Caco-2 (cell line): ENCODE data around the gene CAPN11. TPM values are rescaled to one million over a fixed set of nuclear protein-coding genes. Genes with fewer than 3 reads are reported as not detected.
A peak's percentile ranks its signal among the peaks of the same experiment; 100 is the strongest.

Experiments used
- BruUV-seq: library from RNA; stranded (reverse); fragments of 400-500 nt; replicated peaks from 2 replicates; lab custom pipeline; 2021; lab: Mats Ljungman, UMichigan
- CTCF ChIA-PET: fragments of 300-600 bp; sonication (Branson Sonifier 250); formaldehyde crosslinking; loops from one replicate; lab custom pipeline; 2022; ENCODE audit warnings: antibody characterized with exemption; lab: Charles Lee
- POLR2A ChIA-PET: fragments of 300-600 bp; sonication (Branson Sonifier 250); formaldehyde crosslinking; loops from one replicate; lab custom pipeline; 2022; ENCODE audit warnings: antibody characterized with exemption; lab: Charles Lee
- DNase-seq, 2 experiments: peaks; one replicate each; pipeline versions ENCODE4 v3.0.0 to v3.0.0-alpha.2; 2020 to 2022
- H3K27me3 ChIP-seq: replicated peaks from 2 replicates; pipeline ENCODE4 v1.6.0; 2011; ENCODE audit warnings: low read length; ENCODE audit not compliant: control insufficient read depth, insufficient read depth
- H3K36me3 ChIP-seq: 2 replicates; pipeline ENCODE4 v1.5.1; 2011; ENCODE audit warnings: low read length; ENCODE audit not compliant: control insufficient read depth, insufficient read depth
- H3K4me1 ChIP-seq: fragments of 250-450 bp; sonication (Bioruptor Pico); 2 replicates; pipeline ENCODE4 v1.5.1; 2020; ENCODE audit warnings: mild to moderate bottlenecking
- H3K4me3 ChIP-seq: 2 replicates; pipeline ENCODE4 v1.5.1; 2011; ENCODE audit warnings: low read depth, mild to moderate bottlenecking, control low read depth, low read length
- H3K9me3 ChIP-seq: fragments of 250-450 bp; sonication (Bioruptor Pico); 2 replicates; pipeline ENCODE4 v1.5.1; 2020; ENCODE audit warnings: mild to moderate bottlenecking, moderate library complexity
- H3K27ac Mint-ChIP-seq: one replicate; pipeline ENCODE4 v1.8.0; 2022; ENCODE audit warnings: mixed read lengths; ENCODE audit not compliant: unreplicated experiment
- H3K27me3 Mint-ChIP-seq: one replicate; pipeline ENCODE4 v1.8.0; 2022; ENCODE audit warnings: mixed read lengths; ENCODE audit not compliant: insufficient read depth, unreplicated experiment
- H3K36me3 Mint-ChIP-seq: one replicate; pipeline ENCODE4 v1.8.0; 2022; ENCODE audit warnings: mild to moderate bottlenecking, mixed read lengths; ENCODE audit not compliant: insufficient read depth, unreplicated experiment
- H3K4me1 Mint-ChIP-seq: one replicate; pipeline ENCODE4 v1.8.0; 2022; ENCODE audit warnings: low read depth, mixed read lengths; ENCODE audit not compliant: unreplicated experiment
- H3K4me3 Mint-ChIP-seq: one replicate; pipeline ENCODE4 v1.8.0; 2022; ENCODE audit warnings: mild to moderate bottlenecking, moderate library complexity, mixed read lengths; ENCODE audit not compliant: unreplicated experiment
- H3K9me3 Mint-ChIP-seq: one replicate; pipeline ENCODE4 v1.8.0; 2022; ENCODE audit warnings: mixed read lengths; ENCODE audit not compliant: unreplicated experiment
- intact Hi-C: fragments of 100-400 bp; cut with micrococcal nuclease; formaldehyde crosslinking; loops from one replicate; pipeline ENCODE4 v1.10.0; 2022; ENCODE audit not compliant: unreplicated experiment
- total RNA-seq: library from RNA; stranded (reverse); gene quantifications from 2 replicates; pipeline ENCODE4 v1.2.3, GENCODE V29; 2022
- TF ChIP-seq, protein P1 (sequence below), 2 experiments: fragments of 200-600 bp in 1 of 2; IDR thresholded peaks; 1 replicate in 1 of 2; 2 replicates in 1 of 2; pipeline versions ENCODE4 v1.5.1 to v1.8.0; 2011 to 2022; ENCODE audit warnings: antibody characterized with exemption in 1 of 2, control low read depth in 1 of 2, inconsistent platforms in 1 of 2, low read depth in 1 of 2, low read length in 1 of 2, mild to moderate bottlenecking in 1 of 2, moderate library complexity in 1 of 2; ENCODE audit not compliant: insufficient read depth in 1 of 2, severe bottlenecking in 1 of 2, unreplicated experiment in 1 of 2

Gene CAPN11
- total RNA-seq, 1 experiment from 2014 or later: not detected

DNA sequence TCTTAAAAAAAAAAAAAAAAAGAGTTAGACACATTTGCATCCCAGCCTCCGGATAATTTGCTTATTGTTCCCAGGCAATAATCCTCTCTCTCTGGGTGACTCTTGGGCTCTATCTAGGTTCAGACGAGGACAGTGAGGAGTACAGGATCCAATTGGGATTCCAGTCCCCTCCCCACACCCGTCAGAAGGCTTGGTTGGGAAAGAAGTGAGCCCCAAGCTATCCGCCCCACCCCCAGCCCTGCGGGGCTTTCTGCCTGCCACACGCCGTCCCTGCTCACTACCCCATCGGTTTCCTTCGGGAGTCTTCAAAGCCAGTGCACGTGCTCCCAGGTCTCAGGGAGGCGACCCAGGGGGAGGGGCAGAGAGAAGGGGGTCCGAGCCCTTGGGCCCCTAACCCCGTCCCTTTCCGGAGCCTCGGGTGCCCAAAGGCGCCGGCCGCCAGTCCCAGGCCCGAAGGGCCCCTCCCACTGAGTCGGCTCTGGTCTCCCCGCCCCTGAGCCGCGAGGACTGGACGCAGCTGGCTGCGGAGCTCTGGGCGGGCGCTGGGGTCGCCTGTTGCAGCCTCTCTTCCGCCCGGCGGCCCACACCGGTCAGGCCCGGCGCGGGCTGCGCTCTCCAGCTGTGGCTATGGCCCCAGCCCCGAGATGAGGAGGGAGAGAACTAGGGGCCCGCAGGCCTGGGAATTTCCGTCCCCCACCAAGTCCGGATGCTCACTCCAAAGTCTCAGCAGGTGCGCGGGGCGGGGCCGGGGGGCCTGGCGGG lies 60.6 kb downstream of the CAPN11 start:
- H3K9me3 ChIP-seq: no peaks in the 10 kb centered on the region
- intact Hi-C loops: no loop called here
- POLR2A ChIA-PET: interaction anchor here (0.5 to 2.5 kb wide), 5 partner anchors 18 to 168 kb away, joined by 3 to 14 read pairs (median 3); partner anchors contain the start of genes CDC5L and HSP90AB1
- H3K27me3 Mint-ChIP-seq: no peaks in the 10 kb centered on the region
- CTCF ChIA-PET: interaction anchor here (0.7 to 1.7 kb wide), 11 partner anchors 15 to 119 kb away, joined by 3 to 9 read pairs (median 6); no protein-coding TSS in a partner anchor
- peaks cover 16% of the 10 kb centered on the region for H3K4me1 Mint-ChIP-seq
- BruUV-seq: no TSS peak
- TF ChIP-seq, protein P1, sequence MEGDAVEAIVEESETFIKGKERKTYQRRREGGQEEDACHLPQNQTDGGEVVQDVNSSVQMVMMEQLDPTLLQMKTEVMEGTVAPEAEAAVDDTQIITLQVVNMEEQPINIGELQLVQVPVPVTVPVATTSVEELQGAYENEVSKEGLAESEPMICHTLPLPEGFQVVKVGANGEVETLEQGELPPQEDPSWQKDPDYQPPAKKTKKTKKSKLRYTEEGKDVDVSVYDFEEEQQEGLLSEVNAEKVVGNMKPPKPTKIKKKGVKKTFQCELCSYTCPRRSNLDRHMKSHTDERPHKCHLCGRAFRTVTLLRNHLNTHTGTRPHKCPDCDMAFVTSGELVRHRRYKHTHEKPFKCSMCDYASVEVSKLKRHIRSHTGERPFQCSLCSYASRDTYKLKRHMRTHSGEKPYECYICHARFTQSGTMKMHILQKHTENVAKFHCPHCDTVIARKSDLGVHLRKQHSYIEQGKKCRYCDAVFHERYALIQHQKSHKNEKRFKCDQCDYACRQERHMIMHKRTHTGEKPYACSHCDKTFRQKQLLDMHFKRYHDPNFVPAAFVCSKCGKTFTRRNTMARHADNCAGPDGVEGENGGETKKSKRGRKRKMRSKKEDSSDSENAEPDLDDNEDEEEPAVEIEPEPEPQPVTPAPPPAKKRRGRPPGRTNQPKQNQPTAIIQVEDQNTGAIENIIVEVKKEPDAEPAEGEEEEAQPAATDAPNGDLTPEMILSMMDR (IDR thresholded peaks at IDR 0.05; ENCODE audit: insufficient read depth in 1 of 2, low read depth in 1 of 2, low read length in 1 of 2, severe bottlenecking in 1 of 2, unreplicated experiment in 1 of 2): no peak
- peak overlapping the region; percentile 61 for H3K4me3 ChIP-seq
- H3K27ac Mint-ChIP-seq: peak overlapping the region; percentile 92
- H3K27me3 ChIP-seq: no peaks in the 10 kb centered on the region
- H3K36me3 ChIP-seq: no peaks in the 10 kb centered on the region
- H3K36me3 Mint-ChIP-seq: peaks cover 12% of the 10 kb centered on the region
- peaks cover 23% of the 10 kb centered on the region for H3K4me1 ChIP-seq
- H3K9me3 Mint-ChIP-seq: no peaks in the 10 kb centered on the region
- H3K4me3 Mint-ChIP-seq: peak overlapping the region; percentile 85
- peak; percentile 89 to 94 for DNase-seq

DNA sequence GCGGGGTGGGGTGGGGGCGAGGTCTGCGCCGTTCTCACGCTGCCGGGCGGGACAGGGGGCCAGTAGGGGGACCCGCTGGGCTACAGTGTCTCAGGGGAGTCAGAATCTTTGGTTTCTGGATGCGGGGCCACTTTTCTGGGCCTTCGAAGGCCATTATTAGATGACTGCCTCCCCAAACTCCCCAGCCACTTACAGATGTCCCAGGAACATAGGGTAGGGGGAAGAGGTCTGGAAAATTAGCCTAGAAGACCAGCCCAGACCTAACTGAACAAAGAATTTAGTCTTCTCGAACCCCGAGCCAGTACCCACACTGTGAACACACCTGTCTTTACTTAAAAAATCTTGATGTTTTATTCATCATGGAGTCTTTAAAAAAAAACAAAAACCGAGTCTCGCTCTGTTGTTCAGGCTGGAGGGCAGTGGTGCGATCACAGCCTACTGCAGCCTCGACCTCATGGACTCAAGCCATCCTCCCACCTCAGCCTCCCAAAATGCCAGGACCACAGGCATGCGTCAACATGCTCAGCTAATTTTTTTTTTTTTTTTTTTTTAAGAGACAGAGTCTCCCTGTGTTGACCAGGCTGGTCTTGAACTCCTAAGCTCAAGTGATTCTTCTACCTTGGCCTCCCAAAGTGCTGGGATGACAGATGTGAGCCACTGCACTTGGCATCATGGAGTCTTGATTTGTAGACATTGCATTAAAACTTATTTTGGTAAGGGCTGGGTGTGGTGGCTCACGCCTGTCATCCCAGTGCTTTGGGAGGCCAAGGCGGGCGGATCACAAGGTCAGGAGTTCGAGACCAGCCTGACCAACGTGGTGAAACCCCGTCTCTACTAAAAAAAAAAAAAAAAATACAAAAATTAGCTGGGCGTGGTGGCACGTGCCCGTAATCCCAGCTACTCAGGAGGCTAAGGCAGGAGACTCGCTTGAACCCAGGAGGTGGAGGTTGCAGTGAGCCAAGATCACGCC lies 61.5 kb downstream of the CAPN11 start:
- CTCF ChIA-PET: interaction anchor here (0.7 to 1.7 kb wide), 11 partner anchors 14 to 120 kb away, joined by 3 to 13 read pairs (median 6); no protein-coding TSS in a partner anchor
- Mint-ChIP-seq H3K4me1 (peaks cover 16% of the 10 kb centered on the region), H3K4me3 (peak overlapping the region; percentile 85), H3K36me3 (peaks cover 12% of the 10 kb centered on the region), H3K9me3 (no peaks in the 10 kb centered on the region), H3K27ac (peak overlapping the region; percentile 92), H3K27me3 (no peaks in the 10 kb centered on the region)
- Histone ChIP-seq H3K9me3 (no peaks in the 10 kb centered on the region), H3K27me3 (no peaks in the 10 kb centered on the region), H3K4me3 (peak overlapping the region; percentile 61), H3K36me3 (no peaks in the 10 kb centered on the region), H3K4me1 (peaks cover 31% of the 10 kb centered on the region)
- TSS peak; percentile 59 for BruUV-seq
- POLR2A ChIA-PET: interaction anchor here (0.5 to 2.5 kb wide), 3 partner anchors 17 to 59 kb away, joined by 3 to 14 read pairs (median 3); partner anchors contain the start of gene HSP90AB1
- intact Hi-C loops: no loop called here
- no peak for DNase-seq
- TF ChIP-seq, protein P1 (IDR thresholded peaks at IDR 0.05; ENCODE audit: insufficient read depth in 1 of 2, low read depth in 1 of 2, low read length in 1 of 2, severe bottlenecking in 1 of 2, unreplicated experiment in 1 of 2): peak; percentile 30 to 44

DNA sequence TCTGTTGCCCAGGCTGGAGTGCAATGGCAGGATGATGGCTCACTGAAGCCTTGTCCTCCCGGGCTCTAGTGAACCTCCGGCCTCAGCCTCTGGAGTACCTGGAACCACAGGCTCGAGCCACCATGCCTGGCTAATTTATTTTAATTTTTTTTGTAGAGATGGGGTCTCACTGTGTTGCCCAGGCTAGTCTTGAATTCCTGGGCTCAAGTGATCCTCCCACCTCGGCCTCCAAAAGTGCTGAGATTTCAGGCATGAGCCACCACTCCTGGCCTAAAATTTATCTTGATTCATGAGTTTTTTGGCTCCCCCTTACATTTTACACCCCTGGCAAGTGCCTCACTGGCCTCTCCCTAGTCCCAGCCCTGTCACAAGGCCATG lies 62.3 kb downstream of the CAPN11 start:
- ChIA-PET POLR2A (no interaction called here), CTCF (interaction anchor here (0.6 to 1.6 kb wide), 3 partner anchors 13 to 19 kb away, joined by 3 to 13 read pairs (median 8); no protein-coding TSS in a partner anchor)
- no peaks in the 10 kb centered on the region for H3K9me3 ChIP-seq
- H3K4me3 ChIP-seq: no peak overlapping the region
- H3K4me3 Mint-ChIP-seq: peak overlapping the region; percentile 89
- intact Hi-C loops: loop anchor here (1.0 kb wide), 1 partner anchor 13 kb away; no protein-coding TSS in a partner anchor
- TF ChIP-seq, protein P1 (IDR thresholded peaks at IDR 0.05; ENCODE audit: insufficient read depth in 1 of 2, low read depth in 1 of 2, low read length in 1 of 2, severe bottlenecking in 1 of 2, unreplicated experiment in 1 of 2): no peak
- BruUV-seq: no TSS peak
- no peak for DNase-seq
- H3K4me1 ChIP-seq: peaks cover 39% of the 10 kb centered on the region
- H3K36me3 ChIP-seq: no peaks in the 10 kb centered on the region
- no peaks in the 10 kb centered on the region for H3K9me3 Mint-ChIP-seq
- peaks cover 12% of the 10 kb centered on the region for H3K36me3 Mint-ChIP-seq
- H3K27ac Mint-ChIP-seq: no peak overlapping the region
- no peaks in the 10 kb centered on the region for H3K27me3 ChIP-seq
- H3K4me1 Mint-ChIP-seq: peaks cover 16% of the 10 kb centered on the region
- no peaks in the 10 kb centered on the region for H3K27me3 Mint-ChIP-seq
